GM18909 (cell line): Measurements from ENCODE around the gene RABGAP1L.

ENCODE experiments used
- ATAC-seq: cut with Tn5 transposase; IDR thresholded peaks from one replicate; pipeline ENCODE4 v1.9.1; 2021; ENCODE audit warnings: mild to moderate bottlenecking; ENCODE audit not compliant: unreplicated experiment, poor library complexity

Gene RABGAP1L

DNA sequence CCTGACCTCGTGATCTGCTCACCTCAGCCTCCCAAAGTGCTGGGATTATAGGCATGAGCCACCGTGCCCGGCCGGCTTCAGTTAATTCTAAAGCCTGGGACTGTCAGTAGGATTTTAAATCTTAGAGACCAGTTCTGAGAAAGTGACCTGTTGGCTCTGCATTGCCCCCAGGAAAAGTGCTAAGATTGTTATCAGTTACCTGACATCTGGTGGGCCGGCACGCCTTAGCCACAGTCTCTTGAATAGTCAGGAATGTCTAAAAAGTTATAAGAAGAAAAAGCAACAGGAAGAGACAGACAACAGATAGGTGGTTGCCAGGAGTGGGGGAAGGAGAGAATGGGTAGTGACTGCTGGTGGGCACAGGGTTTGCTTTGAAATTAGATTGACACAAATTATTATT is 35.1 kb downstream of the RABGAP1L start:
- ATAC-seq: no peak

DNA sequence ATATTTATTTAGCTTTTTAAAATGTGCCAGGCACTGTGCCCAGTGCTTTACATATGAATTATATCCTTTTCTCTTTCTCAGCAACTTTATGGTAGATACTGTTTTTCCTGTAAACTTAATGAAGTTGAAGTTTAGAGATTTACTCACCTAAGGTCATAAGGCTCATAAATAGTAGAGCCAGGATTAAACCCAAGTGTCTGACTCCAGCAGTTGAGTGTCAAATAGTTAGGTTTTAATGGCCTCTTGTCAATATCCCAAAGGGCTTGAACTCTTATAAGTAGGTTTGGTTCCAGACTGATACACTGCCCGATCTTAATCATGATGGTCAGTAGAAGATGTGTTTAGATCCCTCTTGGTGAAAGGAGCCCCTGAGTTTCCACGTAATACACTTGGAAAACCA is 37.8 kb downstream of the RABGAP1L start:
- no peak for ATAC-seq

GRCh38 chr1:174197547-174197946 is 38.2 kb downstream of the RABGAP1L start:
- ATAC-seq: no peak

DNA sequence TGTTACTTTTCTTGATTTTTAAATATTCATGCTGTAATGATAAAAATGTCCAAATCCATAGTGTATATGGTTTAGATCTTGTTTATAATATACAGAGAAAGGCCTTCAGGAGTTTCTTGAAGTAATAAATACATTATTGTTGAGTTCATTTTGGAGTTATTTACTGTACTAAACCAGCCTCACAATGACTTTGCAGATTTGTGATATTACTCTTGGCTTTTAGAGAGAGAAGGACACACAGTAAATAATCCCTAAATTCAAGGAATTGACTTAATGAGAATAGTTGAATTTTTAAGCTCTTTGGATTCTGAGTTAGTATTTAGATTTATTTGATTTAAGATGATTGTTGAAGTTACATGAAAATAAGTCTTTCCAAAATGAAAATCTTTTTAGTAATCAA is 38.9 kb downstream of the RABGAP1L start:
- no peak for ATAC-seq

DNA sequence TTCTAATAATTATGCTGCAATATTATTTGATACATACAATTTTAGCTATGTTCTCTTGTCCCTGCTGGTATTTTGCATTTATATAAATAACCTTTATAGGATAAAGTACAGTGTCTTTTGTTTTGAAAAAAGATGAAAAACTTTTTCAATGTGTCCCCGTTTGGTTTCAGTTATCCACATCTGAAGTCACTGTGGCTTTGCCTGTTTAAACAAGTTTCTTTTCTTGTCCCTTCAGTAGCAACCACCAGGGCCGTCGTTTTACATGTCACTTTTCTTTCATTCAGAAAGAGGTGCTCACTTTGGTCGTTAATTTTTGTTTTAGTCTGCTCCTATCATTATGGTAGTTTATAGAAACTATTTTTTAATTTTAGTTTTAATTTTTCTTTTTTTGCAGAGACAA is 41.4 kb downstream of the RABGAP1L start:
- no peak for ATAC-seq

- ATAC-seq: no peak
These were observed 45.5 kb downstream of the RABGAP1L start for GRCh38 chr1:174204697-174205308.

DNA sequence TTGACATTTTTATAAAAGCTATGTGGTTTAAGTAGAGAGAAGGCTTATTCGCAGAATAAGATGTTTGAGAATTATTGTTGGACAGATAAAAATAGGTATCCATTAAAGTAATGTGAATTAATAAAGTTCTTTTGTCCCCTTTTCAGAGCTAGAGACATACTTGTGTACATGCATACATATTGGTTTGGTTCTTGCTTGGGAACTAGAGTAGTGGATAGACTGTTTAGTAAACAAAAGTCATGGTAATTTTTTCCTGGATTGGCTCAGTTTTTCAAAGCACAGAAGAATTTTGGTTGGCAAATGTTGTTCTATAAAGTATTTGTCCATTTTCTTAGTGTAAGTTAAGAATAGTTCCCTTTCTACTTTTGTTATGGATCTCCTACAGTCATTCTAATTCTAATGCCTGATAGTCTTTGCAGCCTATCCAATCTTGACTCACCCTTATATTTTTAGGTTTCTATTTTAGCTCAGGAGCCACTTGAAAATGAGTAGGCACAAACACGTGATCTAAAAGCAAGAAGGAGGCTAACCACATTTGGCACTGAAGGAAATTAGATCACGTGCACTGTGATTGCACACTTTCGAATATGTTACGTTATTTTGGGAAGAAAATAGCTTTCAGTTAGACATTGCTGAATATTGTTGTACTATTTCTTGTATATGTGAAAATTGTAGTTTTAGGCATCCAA is 47.0 kb downstream of the RABGAP1L start:
- no peak for ATAC-seq

DNA sequence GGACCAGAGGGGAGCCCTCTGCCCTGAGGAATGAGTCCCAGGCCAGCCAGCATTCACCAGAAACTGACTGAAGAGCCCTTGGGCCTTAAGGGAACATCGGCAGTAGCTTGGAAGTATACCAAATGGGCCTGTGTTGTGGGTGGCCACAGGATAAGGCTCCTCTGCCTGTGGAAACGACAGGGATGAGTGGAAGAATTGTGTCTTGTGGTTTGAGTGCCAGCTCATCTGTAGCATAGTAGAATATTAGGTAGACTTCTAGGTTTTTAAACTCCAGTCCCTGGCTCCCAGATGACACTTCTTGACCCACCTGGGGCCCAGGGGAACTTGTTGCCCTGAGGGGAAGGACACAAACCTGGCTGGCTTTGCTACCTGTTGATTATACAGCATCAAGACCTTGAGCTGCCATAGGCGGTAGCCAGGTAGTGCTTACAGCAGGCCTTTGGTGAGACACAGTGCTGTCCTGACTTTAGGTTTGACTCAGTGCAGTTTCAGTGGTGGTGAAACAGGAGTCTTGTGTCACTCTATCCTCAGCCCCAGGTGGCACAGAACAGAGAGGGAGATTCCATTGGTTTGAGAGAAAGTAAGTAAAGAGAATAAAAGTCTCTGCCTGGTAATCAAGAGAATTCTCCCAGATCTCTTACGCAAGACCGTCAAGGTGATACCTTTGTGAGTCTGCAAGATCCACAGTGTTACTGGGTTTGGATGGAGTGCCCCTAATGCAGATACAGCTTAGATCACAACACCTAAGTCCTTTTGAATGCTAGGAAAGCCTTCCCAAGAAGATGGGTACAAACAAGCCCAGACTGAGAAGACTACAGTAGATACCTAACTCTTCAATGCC is 50.2 kb downstream of the RABGAP1L start:
- peak; percentile 83 for ATAC-seq

- no peak for ATAC-seq
These were observed 52.2 kb downstream of the RABGAP1L start for GRCh38 chr1:174211486-174211885.

DNA sequence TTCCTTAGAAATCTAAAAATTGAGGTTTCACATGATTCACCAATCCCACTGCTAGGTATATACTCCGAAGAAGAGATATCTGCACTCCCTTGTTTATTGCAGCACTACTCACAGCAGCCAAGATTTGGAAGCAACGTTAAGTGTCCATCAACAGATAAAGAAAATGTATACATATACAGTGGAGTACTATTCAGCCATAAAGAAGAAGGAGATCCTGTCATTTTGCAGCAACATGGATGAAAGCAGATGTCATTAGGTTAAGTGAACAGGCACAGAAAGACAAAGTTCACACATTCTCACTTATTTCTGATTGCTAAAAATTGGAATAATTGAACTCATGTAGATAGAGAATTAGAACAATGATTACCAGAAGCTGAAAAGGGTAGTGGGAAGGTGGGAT is 56.4 kb downstream of the RABGAP1L start:
- ATAC-seq: no peak

DNA sequence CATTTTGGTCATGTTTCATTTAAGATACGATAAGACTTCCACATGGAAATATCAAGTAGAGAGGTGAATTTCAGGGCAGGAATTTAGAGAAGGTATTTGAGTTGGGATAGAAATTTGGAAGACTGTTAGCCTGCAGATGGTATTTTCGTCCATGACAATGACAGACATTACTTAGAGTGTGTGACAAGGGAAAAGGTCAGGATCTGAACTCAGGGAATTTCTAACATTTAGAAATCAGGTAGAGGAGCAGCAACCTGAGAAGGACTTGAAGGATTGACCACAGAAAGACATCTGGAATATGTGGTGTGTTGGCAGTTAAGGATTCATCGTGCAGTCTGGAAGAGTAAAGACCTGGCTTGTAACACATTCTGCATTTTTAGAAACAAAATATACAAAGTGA is 57.9 kb downstream of the RABGAP1L start:
- ATAC-seq: no peak

DNA sequence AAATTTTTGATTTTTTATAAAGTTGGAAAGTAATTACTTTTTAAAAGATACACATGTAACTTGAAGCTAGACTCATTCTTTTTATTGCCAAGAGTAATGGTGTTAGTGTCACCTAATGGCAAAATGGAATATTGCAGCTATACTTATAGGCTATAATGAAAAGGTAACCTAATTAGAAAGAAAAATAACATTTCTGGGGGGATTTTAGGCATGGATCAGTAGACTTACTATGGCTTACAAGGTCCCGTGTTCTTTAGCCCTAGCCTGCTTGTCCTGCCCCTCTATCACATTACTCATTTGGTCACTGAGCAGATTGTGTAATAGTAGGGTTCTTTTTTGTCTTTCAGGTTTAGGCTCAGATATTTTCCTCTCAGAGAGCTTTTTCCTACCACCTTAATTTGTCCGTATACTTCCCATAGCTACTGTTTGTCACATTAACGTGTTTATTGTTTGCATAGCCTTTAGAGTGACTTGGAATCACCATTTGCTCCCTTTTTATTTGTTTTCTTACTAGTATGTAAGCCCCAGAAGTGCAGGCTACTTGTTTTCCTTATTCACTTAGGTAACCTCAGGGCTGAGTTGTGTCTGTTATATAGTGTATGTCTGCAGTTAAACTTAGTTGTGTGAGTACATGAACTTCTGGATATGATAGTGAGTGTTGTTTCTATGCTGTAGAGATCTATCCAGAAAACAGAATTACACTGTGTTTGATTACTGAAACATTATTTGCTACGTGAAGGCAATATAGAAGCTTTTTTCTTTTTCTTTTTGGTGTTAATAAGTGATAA is 58.7 kb downstream of the RABGAP1L start:
- peak; percentile 52 for ATAC-seq

GRCh38 chr1:174218983-174219382 is 59.7 kb downstream of the RABGAP1L start:
- ATAC-seq: no peak

- ATAC-seq: no peak
These were observed 60.5 kb downstream of the RABGAP1L start for GRCh38 chr1:174219606-174220370.

- ATAC-seq: no peak
These were observed 62.4 kb downstream of the RABGAP1L start for GRCh38 chr1:174221681-174222080.

DNA sequence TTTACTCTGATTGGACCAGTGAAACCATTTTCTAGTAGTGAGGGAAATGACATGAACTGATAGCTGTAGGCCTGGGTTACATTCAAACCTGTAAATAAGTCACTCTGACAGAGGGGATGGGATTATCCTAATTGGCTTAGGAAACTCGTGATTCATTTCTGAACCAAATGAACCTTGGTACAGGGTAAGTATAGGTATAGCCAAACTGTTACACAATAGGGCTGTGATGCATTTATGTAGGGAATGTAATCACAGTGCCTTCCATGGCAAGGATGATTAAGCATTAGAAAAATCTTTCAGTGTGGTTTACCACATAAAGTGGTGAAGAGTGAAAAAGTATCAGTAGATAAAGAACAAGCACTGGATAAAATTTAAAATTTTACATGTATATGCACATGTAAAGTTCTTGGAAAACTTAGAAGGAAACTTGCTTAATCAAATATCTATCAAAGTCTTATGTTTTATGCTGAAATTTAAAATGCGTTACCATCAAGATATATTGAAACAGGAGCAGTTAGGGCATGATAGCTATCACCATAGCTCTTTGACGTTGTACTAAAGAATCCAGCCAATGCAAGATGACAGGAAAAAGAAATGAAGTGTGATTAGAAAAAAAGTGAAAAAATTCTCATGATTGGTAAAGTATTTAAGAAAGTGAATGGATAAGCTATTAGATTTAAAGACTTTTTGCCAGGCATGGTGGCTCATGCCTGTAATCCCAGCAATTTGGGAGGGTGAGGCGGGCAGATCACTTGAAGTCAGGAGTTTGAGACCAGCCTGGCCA is 63.0 kb downstream of the RABGAP1L start:
- no peak for ATAC-seq

GRCh38 chr1:174224641-174225040 is 65.3 kb downstream of the RABGAP1L start:
- ATAC-seq: no peak

DNA sequence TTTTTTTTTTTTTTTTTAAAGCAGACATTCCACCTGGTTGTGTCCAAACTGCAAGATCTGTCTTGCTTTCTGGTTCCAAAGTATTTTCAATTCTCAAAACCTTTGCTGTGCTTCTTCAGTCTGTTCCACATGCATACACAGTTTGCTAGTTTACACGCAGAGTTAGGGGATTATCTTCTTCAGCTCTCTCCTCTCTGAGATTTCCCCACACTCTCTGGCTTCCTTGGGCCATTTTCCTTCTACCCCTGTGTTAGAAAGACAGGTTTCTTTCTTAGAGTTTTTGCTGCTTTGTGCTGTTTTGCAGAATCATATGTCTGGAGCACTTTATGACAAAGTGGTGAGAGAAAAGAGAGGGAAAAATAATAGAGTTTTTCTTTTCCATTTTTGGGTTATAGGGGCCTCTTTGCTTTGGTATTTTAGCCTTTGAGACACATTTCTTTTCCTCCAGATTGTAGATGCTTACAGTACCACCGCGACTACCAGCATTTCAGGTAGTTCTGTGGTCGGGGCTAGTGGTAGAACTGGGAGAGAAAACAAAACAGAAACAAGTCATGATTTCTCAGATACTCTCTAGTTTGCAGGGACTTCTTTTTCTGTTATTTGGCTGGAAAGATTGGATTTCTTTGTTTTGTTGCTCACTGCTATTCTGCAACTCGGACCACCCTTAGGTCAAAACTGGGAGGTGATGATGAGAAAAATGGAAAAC is 66.3 kb downstream of the RABGAP1L start:
- ATAC-seq: peak; percentile 76

- ATAC-seq: no peak
These were observed 71.1 kb downstream of the RABGAP1L start for GRCh38 chr1:174230399-174230798.
